ENCODE results near the gene CAB39L.

Gene CAB39L

DNA sequence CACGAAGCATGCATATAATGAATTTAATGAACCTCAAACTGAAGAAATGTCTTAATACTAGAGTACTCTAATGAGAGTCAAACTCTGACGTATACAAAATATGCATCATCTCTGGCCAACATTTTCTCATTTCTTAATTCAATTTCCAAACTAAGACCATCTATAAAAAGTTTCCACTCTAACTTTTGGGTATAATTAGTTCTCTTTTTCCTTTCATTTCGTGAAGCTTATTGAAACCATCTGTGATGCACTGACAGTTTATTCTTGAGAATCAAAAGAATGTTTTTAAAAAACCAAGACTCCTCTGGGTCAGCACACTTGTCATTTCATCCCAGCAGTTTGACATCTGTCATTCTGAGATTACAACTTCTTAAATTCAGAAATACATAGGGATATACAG is 90.0 kb downstream of the CAB39L start:
- no peaks in the 10 kb centered on the region for H3F3A ChIP-seq (ENCODE audit: low read depth)
- no peaks in the 10 kb centered on the region for H3K4me1 ChIP-seq (ENCODE audit: insufficient read depth, low read length, poor library complexity, severe bottlenecking)
- no peak overlapping the region for H3K4me3 ChIP-seq (ENCODE audit: low read length, poor library complexity, severe bottlenecking)
- no peak overlapping the region for H3K9ac ChIP-seq (ENCODE audit: low read depth, low read length, poor library complexity, severe bottlenecking)
- H3K9me2 ChIP-seq (replicated peaks; ENCODE audit: low read depth, low read length), result no peaks in the 10 kb centered on the region
- no peaks in the 10 kb centered on the region for H4K20me1 ChIP-seq (ENCODE audit: insufficient read depth, low read length, poor library complexity, severe bottlenecking)
- H3K36me3 ChIP-seq (ENCODE audit: insufficient read depth, low read length), result no peaks in the 10 kb centered on the region
- TF ChIP-seq, protein P1, sequence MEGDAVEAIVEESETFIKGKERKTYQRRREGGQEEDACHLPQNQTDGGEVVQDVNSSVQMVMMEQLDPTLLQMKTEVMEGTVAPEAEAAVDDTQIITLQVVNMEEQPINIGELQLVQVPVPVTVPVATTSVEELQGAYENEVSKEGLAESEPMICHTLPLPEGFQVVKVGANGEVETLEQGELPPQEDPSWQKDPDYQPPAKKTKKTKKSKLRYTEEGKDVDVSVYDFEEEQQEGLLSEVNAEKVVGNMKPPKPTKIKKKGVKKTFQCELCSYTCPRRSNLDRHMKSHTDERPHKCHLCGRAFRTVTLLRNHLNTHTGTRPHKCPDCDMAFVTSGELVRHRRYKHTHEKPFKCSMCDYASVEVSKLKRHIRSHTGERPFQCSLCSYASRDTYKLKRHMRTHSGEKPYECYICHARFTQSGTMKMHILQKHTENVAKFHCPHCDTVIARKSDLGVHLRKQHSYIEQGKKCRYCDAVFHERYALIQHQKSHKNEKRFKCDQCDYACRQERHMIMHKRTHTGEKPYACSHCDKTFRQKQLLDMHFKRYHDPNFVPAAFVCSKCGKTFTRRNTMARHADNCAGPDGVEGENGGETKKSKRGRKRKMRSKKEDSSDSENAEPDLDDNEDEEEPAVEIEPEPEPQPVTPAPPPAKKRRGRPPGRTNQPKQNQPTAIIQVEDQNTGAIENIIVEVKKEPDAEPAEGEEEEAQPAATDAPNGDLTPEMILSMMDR (conservative IDR thresholded peaks at IDR 0.05; ENCODE audit: low read length), result no peak
- TF ChIP-seq EZH2phosphoT487 (IDR thresholded peaks at IDR 0.05; ENCODE audit: borderline replicate concordance), result no peak
- no peaks in the 10 kb centered on the region for H3K79me2 ChIP-seq (ENCODE audit: insufficient read depth, low read length)
- H3K27me3 ChIP-seq (ENCODE audit: insufficient read depth, low read length, poor library complexity, severe bottlenecking), result no peaks in the 10 kb centered on the region
- H2AFZ ChIP-seq (ENCODE audit: low read length), result no peak overlapping the region
- no peaks in the 10 kb centered on the region for H3K9me3 ChIP-seq (ENCODE audit: insufficient read depth, low read depth, low read length)
- no peak overlapping the region for H3K4me2 ChIP-seq (ENCODE audit: low read depth, low read length, poor library complexity, severe bottlenecking)

DNA sequence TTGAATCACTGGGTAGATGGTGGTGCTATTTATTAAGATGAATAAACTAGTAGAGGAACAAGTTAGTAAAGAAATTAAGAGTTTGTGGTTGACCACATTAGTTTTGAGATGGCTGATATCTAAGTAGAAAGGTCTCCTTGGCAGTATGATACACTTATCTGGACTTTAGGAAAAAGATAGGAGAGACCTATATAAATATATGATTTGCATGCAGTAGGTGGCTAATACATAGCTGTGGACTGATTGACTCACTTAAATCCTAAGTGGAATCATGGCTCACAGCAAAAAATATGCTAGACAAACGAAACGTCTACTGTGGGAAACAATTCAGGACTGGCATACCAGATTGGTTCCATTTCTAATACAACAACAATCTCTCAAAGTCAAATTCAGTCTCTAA is 92.0 kb downstream of the CAB39L start:
- H3K79me2 ChIP-seq (ENCODE audit: insufficient read depth, low read length), result no peaks in the 10 kb centered on the region

GRCh38 chr13:49348751-49349150 is 95.1 kb downstream of the CAB39L start:
- Histone ChIP-seq H2AFZ (ENCODE audit: low read length) (no peak overlapping the region), H3K79me2 (ENCODE audit: insufficient read depth, low read length) (no peaks in the 10 kb centered on the region), H3K4me1 (ENCODE audit: insufficient read depth, low read length, poor library complexity, severe bottlenecking) (no peaks in the 10 kb centered on the region), H3F3A (ENCODE audit: low read depth) (no peaks in the 10 kb centered on the region), H3K9me2 (replicated peaks; ENCODE audit: low read depth, low read length) (no peaks in the 10 kb centered on the region), H3K9me3 (ENCODE audit: insufficient read depth, low read depth, low read length) (no peaks in the 10 kb centered on the region), H3K4me3 (ENCODE audit: low read length, poor library complexity, severe bottlenecking) (no peak overlapping the region), H3K36me3 (ENCODE audit: insufficient read depth, low read length) (no peaks in the 10 kb centered on the region), H3K27me3 (ENCODE audit: insufficient read depth, low read length, poor library complexity, severe bottlenecking) (no peaks in the 10 kb centered on the region), H4K20me1 (ENCODE audit: insufficient read depth, low read length, poor library complexity, severe bottlenecking) (no peaks in the 10 kb centered on the region), H3K9ac (ENCODE audit: low read depth, low read length, poor library complexity, severe bottlenecking) (no peak overlapping the region), H3K4me2 (ENCODE audit: low read depth, low read length, poor library complexity, severe bottlenecking) (no peak overlapping the region)
- TF ChIP-seq EZH2phosphoT487 (IDR thresholded peaks at IDR 0.05; ENCODE audit: borderline replicate concordance), result no peak
- TF ChIP-seq, protein P1 (conservative IDR thresholded peaks at IDR 0.05; ENCODE audit: low read length), result no peak

More for the DNA sequence above, 92.0 kb downstream of the CAB39L start:
- no peaks in the 10 kb centered on the region for H3F3A ChIP-seq (ENCODE audit: low read depth)
- H2AFZ ChIP-seq (ENCODE audit: low read length), result no peak overlapping the region
- no peak overlapping the region for H3K9ac ChIP-seq (ENCODE audit: low read depth, low read length, poor library complexity, severe bottlenecking)
- no peaks in the 10 kb centered on the region for H3K36me3 ChIP-seq (ENCODE audit: insufficient read depth, low read length)
- no peak overlapping the region for H3K4me2 ChIP-seq (ENCODE audit: low read depth, low read length, poor library complexity, severe bottlenecking)
- H3K4me1 ChIP-seq (ENCODE audit: insufficient read depth, low read length, poor library complexity, severe bottlenecking), result no peaks in the 10 kb centered on the region
- H3K9me2 ChIP-seq (replicated peaks; ENCODE audit: low read depth, low read length), result no peaks in the 10 kb centered on the region
- no peaks in the 10 kb centered on the region for H3K27me3 ChIP-seq (ENCODE audit: insufficient read depth, low read length, poor library complexity, severe bottlenecking)
- no peak for TF ChIP-seq EZH2phosphoT487 (IDR thresholded peaks at IDR 0.05; ENCODE audit: borderline replicate concordance)
- TF ChIP-seq, protein P1 (conservative IDR thresholded peaks at IDR 0.05; ENCODE audit: low read length), result no peak
- no peaks in the 10 kb centered on the region for H3K9me3 ChIP-seq (ENCODE audit: insufficient read depth, low read depth, low read length)
- H4K20me1 ChIP-seq (ENCODE audit: insufficient read depth, low read length, poor library complexity, severe bottlenecking), result no peaks in the 10 kb centered on the region
- H3K4me3 ChIP-seq (ENCODE audit: low read length, poor library complexity, severe bottlenecking), result no peak overlapping the region
